GM21737 (cell line): ENCODE measurements around the gene GORASP1.

Experiments used
- ATAC-seq: cut with Tn5 transposase; IDR thresholded peaks from one replicate; pipeline ENCODE4 v1.9.1; 2021; ENCODE audit warnings: mild to moderate bottlenecking, moderate library complexity; ENCODE audit not compliant: unreplicated experiment

GORASP1 gene

GRCh38 chr3:39107388-39108199 is at the start of gene GORASP1, which contains the start of gene TTC21A:
GORASP1 (minus strand) TSS chr3:39107627; CDS start chr3:39107541, 86 bp downstream.
TTC21A (plus strand) TSS chr3:39107680; CDS start chr3:39107838, 158 bp downstream.
- ATAC-seq: peak; percentile 37

GRCh38 chr3:39156421-39156820 is 49.0 kb upstream of the GORASP1 start:
- ATAC-seq: no peak

- ATAC-seq: no peak
Observed at GRCh38 chr3:39154280-39155021, 47.0 kb upstream of the GORASP1 start.

GRCh38 chr3:39153977-39154279 is 46.5 kb upstream of the GORASP1 start:
- ATAC-seq: no peak

- no peak for ATAC-seq
Observed at GRCh38 chr3:39150803-39151631, 43.6 kb upstream of the GORASP1 start.

- no peak for ATAC-seq
Observed at GRCh38 chr3:39150148-39150802, 42.8 kb upstream of the GORASP1 start.

GRCh38 chr3:39149498-39150147 is 42.2 kb upstream of the GORASP1 start:
- no peak for ATAC-seq

GRCh38 chr3:39149059-39149455 is 41.6 kb upstream of the GORASP1 start:
- ATAC-seq: no peak

- ATAC-seq: no peak
Observed at GRCh38 chr3:39148435-39149058, 41.1 kb upstream of the GORASP1 start.

GRCh38 chr3:39147711-39148434 is 40.4 kb upstream of the GORASP1 start:
- ATAC-seq: no peak

- no peak for ATAC-seq
Observed at GRCh38 chr3:39146611-39147591, 39.5 kb upstream of the GORASP1 start.

- no peak for ATAC-seq
Observed at GRCh38 chr3:39146083-39146501, 38.7 kb upstream of the GORASP1 start.

GRCh38 chr3:39144748-39145380 is 37.4 kb upstream of the GORASP1 start:
- no peak for ATAC-seq

- ATAC-seq: no peak
Observed at GRCh38 chr3:39144095-39144747, 36.8 kb upstream of the GORASP1 start.

GRCh38 chr3:39143051-39143885 is 35.8 kb upstream of the GORASP1 start:
- ATAC-seq: no peak

GRCh38 chr3:39142067-39142466 is 34.6 kb upstream of the GORASP1 start:
- no peak for ATAC-seq
